WTC11 (cell line): Measurements from ENCODE around the gene RAD18.

Source experiments
- ZNF121 ChIP-seq: sonication (generic); formaldehyde crosslinking; IDR thresholded peaks from 2 replicates; pipeline ENCODE4 v1.8.0; 2023; ENCODE audit warnings: missing genetic modification reagents
- TF ChIP-seq, protein P1 (sequence below): fragments of 200-600 bp; IDR thresholded peaks from 2 replicates; pipeline ENCODE4 v1.8.0; 2022; ENCODE audit warnings: antibody characterized with exemption
- TF ChIP-seq, protein P2 (sequence below): sonication (generic); formaldehyde crosslinking; IDR thresholded peaks from 2 replicates; pipeline ENCODE4 v1.8.1; 2023; ENCODE audit warnings: mild to moderate bottlenecking, moderate library complexity, missing genetic modification reagents

DNA sequence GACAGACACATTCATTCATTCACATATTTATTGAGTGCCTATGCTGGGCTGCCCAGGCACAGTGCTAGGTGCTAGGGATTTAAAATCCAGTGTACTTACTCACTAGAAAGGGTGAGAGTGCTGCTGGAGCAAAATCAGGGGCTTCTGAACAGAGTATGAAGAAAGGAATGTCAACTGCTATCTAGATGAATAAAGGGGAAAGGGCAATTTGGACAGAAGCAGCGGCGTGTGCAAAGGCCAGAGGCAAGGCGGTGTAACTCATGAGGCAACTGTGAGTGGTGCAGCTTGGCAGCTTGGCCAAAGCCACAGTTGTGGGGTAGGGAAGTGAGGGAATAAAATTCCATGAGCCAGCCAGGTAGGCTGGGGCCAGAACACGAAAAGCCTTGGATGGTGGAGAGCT lies 76.7 kb downstream of the RAD18 start:
- TF ChIP-seq, protein P1, sequence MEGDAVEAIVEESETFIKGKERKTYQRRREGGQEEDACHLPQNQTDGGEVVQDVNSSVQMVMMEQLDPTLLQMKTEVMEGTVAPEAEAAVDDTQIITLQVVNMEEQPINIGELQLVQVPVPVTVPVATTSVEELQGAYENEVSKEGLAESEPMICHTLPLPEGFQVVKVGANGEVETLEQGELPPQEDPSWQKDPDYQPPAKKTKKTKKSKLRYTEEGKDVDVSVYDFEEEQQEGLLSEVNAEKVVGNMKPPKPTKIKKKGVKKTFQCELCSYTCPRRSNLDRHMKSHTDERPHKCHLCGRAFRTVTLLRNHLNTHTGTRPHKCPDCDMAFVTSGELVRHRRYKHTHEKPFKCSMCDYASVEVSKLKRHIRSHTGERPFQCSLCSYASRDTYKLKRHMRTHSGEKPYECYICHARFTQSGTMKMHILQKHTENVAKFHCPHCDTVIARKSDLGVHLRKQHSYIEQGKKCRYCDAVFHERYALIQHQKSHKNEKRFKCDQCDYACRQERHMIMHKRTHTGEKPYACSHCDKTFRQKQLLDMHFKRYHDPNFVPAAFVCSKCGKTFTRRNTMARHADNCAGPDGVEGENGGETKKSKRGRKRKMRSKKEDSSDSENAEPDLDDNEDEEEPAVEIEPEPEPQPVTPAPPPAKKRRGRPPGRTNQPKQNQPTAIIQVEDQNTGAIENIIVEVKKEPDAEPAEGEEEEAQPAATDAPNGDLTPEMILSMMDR, result no peak
- TF ChIP-seq, protein P2, sequence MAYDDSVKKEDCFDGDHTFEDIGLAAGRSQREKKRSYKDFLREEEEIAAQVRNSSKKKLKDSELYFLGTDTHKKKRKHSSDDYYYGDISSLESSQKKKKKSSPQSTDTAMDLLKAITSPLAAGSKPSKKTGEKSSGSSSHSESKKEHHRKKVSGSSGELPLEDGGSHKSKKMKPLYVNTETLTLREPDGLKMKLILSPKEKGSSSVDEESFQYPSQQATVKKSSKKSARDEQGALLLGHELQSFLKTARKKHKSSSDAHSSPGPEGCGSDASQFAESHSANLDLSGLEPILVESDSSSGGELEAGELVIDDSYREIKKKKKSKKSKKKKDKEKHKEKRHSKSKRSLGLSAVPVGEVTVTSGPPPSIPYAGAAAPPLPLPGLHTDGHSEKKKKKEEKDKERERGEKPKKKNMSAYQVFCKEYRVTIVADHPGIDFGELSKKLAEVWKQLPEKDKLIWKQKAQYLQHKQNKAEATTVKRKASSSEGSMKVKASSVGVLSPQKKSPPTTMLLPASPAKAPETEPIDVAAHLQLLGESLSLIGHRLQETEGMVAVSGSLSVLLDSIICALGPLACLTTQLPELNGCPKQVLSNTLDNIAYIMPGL (CRISPR knock-in tag), result no peak
- TF ChIP-seq ZNF121 (CRISPR knock-in tag), result no peak
